ENCODE results near the gene DDX10.

GRCh38 chr11:108788565-108789199, 123.8 kb downstream of the DDX10 start:
- TF ChIP-seq, protein P1, sequence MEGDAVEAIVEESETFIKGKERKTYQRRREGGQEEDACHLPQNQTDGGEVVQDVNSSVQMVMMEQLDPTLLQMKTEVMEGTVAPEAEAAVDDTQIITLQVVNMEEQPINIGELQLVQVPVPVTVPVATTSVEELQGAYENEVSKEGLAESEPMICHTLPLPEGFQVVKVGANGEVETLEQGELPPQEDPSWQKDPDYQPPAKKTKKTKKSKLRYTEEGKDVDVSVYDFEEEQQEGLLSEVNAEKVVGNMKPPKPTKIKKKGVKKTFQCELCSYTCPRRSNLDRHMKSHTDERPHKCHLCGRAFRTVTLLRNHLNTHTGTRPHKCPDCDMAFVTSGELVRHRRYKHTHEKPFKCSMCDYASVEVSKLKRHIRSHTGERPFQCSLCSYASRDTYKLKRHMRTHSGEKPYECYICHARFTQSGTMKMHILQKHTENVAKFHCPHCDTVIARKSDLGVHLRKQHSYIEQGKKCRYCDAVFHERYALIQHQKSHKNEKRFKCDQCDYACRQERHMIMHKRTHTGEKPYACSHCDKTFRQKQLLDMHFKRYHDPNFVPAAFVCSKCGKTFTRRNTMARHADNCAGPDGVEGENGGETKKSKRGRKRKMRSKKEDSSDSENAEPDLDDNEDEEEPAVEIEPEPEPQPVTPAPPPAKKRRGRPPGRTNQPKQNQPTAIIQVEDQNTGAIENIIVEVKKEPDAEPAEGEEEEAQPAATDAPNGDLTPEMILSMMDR (IDR thresholded peaks at IDR 0.05; ENCODE audit: low read depth, low read length, poor library complexity, severe bottlenecking), result peak; percentile 22
- TF ChIP-seq EZH2phosphoT487 (IDR thresholded peaks at IDR 0.05; ENCODE audit: borderline replicate concordance, low read length), result no peak

Data from DOHH2 (cell line).